Bone marrow (tissue), 2 donors: ENCODE measurements around the gene AOX1.
"Not testable (repeated sequence)": the region's sequence is repeated elsewhere in the genome, so short reads cannot be mapped to it uniquely, and the experiment has no call there.

Source experiments
- DNase-seq, 2 donors: peaks; one replicate each; lab custom pipeline; 2025; lab: John Stamatoyannopoulos, UW

The AOX1 gene

GRCh38 chr2:200665626-200666453, 80.0 kb downstream of the AOX1 start:
- DNase-seq: no peak

GRCh38 chr2:200667413-200667812, 81.6 kb downstream of the AOX1 start:
- DNase-seq: no peak

DNA sequence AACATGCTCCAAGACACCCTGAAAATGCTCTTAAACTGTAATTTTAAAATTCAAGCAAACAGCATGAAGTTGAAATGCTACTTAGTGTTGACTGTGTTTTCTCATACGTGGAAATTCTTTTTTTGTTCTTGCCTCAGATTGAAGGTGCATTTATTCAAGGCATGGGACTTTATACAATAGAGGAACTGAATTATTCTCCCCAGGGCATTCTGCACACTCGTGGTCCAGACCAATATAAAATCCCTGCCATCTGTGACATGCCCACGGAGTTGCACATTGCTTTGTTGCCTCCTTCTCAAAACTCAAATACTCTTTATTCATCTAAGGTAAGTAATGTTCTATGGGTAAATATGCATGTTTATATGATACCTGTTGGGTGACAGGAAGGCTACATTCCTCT, 82.7 kb downstream of the AOX1 start:
- no peak for DNase-seq

GRCh38 chr2:200669308-200669707, 83.5 kb downstream of the AOX1 start:
- no peak for DNase-seq

DNA sequence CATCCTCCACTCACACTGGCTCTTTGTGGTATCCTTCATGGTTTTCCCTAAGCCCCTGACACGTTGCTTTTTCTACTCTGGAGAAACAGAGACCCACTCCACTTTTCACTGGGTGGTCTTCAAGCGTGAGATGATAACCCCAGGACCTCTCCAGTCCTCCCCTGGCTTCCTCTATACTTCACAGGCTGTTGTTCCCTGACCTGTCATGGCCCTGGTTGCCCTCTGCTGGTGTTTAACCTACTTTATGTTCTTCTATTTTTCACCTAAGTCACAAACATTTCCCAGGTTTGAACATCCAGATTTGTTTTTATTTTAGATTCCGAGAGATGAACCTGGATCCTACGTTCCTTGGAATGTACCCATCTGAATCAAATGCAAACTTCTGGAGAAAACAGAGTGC, 84.5 kb downstream of the AOX1 start:
- no peak for DNase-seq

- DNase-seq: no peak
Observed at GRCh38 chr2:200670751-200671150, 84.9 kb downstream of the AOX1 start.

DNA sequence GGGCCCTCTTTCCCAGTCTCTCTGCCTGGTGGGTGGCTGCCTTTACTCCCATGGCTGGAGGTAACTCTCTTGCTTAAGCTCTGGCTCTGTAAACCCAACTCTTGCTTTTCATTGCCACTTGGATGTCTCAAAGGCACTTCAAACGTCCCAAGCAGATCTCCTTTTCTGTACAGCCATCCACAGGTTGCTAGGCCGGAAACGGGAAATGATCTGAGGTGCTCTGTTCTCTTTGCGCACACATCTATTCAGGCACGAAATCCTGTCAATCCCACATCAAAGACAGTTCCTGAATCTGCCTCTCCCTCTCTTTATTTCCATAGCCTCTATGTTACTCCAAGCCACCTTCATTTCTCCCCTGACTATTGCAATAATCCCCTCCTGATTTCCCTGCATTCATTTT, 87.4 kb downstream of the AOX1 start:
- no peak for DNase-seq

GRCh38 chr2:200674837-200675236, 89.0 kb downstream of the AOX1 start:
- no peak for DNase-seq

- no peak for DNase-seq
Observed at GRCh38 chr2:200677171-200677570, 91.4 kb downstream of the AOX1 start.

DNA sequence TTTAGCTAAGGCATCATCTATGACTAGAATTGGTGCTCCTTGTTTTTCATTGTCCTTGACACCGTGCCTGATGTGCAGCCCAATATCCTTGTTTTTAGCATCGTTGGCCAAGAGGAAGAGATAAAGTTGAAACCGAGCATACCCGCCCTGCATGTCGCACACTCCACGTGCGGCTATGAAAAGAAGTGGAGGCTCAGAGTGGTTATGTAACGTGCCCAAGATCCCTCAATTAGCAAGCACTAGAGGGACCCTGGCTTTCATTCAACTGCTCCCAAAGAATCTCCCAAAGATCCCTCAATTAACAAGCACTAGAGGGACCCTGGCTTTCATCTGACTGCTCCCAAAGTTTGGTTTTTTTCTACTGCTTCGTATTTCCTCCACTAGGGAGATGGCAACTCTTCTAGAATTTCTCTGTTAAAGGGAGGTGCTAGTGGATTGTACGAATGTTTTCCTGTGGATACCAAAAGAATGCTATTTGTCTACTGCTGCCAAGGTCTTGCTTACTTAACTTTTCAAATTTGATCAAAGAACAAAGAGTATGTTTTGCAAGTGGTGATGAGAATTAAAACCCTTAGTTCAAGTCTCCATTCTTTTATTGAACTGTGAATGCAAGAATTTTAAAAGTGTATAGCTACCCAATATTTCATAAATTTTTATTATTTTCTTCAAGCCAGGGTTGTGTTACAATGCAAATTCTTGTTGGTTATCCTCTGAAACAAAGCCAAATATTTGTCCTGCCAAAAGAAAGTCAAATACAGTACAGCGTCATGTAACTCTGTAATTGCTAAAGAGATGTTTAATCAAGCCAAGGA, 92.1 kb downstream of the AOX1 start:
- no peak for DNase-seq

DNA sequence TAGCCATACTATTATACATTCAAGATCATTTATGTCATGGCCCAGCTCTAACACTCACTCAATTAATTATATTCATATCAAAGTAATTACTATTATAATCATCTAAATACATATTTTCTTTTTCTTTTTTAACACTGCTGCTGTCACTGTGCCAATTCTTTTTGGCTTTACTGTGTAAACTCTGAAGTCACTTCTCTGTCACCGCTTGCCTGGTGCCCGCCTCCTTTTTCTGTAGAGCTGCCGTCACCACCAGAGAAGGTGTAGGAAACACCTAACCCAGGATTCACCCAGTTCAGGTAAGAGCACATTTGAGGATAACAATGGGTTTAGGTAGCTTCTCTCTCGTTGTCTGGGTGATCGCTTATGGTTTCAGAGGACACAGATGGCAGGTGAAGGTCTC, 93.3 kb downstream of the AOX1 start:
- no peak for DNase-seq

DNA sequence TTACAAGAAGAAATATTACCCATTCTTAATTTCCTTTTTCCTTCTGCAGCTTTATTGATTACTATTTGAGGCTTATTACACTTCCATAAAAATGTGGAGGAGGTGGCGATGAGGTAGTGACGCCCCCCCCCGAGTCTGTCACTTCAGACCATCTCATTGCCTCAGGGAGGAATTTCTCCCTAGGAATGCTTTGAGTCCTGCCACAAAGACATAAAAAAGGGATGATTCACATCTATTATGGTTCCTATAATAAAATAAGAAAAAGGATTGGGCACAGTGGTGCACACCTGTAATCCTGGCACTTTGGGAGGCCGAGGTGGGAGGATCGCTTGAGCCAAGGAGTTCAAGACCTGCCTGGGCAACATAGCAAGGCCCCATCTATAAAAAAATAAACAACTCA, 93.7 kb downstream of the AOX1 start:
- DNase-seq: no peak

DNA sequence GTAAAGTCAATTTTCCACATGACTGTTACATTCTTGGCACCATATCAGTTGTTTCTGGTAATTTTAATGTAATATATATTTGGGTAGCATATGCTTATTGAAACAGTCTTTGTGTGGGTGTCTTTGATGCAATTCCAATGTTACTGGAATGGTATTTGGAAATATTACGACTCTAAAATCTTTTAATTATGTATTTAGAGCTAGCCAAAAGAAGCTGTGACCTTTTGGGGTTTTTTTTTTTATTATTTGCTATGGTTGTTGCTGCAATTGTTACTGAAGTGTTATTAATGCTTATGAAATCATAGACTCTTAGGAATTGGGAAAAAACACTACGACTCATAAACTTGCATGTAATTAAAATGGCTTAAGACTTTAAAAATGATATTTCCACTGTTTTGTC, 95.9 kb downstream of the AOX1 start:
- no peak for DNase-seq

DNA sequence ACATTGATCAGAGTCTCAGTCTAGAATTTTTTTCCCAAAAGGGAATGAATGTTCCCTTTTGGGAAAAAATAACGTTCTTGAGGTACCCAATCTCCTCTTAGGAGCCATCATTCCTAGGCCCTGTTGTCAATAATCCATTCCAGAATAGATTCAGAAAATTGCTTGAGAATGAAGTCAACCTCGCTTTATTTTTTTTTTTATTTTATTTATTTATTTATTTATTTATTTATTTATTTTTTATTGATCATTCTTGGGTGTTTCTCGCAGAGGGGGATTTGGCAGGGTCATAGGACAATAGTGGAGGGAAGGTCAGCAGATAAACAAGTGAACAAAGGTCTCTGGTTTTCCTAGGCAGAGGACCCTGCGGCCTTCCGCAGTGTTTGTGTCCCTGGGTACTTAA, 96.6 kb downstream of the AOX1 start:
- not testable (repeated sequence) for DNase-seq

DNA sequence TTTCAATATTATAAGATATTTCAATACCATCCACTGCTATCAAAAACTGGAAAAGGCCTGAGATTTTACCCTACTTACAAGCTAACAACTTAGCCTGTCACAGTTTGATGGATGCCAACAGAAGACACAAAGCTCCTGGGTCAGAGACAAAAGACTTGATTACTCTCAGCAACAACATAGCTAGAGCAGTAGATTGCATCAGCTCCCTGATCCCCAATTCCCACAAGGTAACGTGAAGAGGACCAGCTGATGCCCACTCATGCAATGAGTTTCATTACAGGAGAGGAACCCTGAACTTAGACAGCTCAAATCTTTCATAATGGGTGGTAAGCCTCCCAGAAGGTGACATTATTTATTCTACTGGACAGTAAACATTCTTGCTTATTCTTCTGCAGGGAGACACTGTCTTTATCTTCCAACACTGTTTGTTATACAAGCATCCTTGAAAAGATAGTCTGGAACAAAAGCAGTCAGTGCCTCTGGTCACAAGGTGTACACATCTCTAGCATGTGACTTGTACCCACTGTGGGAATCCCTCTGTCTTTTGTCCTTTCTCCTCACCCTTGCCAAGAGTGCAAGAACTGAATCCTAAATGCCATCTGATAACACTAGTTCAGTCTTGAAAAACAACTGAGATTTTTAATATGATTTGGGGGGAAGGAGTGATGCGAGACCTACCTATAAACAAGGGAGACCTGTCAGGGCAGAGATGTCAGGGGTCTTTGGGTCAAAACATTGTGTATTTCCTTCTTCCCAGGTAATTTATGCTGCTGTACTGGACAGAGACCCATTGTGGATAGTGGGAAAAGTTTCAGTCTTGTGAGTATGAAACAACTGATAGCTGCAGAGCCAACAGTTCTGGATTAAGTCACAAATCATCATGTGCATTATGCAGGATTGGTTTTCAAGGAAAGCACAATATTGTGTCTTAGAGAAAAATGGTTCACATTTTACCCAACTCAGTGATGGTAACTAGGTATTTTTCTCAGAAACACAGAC, 102.4 kb downstream of the AOX1 start:
- no peak for DNase-seq

DNA sequence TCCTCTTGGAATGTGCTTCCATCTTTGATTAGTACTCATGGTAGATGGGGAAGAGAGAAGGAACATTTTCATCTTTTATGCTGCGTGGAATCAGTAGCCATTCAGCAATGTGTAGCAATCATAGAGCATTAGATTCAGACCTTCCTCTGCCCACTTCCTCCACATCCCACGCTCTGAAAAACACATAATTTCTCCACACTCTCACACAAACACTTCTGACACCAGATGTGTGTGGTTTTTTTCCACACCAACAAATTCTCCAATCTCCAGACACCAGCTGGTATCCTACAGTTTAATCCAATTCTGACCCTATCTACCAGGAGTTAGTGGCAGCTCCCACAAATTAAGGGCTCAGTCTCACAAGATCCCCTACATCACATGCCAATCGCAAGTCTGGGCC, 103.3 kb downstream of the AOX1 start:
- peak in 1 of 2 donors; percentile 83 for DNase-seq

DNA sequence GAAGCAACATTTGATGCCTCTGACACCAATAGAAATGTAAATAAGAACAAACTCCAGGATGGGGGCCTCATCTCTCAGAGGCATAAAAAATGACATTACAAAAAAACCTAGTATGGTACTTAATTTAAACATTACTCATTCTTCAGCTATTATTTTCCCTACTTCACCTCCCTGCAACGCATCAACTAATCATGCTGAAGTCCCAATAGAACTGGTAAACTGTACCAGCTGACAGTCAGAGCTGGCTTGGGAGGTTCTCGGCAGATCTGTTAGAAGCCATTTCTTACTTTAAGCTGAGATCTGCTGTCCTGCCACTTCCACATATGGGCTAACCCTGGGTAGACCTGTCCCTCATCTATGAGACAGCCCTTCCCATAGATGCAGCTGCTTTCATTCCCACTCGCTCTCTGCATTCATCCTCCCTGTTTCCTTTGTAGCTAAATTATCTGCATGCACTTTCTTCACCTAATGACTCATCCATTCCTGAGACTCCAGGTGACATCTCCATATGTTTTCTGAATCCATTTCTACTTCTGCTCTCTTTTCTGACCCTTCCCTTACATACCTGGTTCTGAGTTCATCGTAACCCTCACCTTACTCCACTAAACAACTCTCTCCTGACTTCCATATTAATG, 108.1 kb downstream of the AOX1 start:
- DNase-seq: peak in 1 of 2 donors; percentile 10

DNA sequence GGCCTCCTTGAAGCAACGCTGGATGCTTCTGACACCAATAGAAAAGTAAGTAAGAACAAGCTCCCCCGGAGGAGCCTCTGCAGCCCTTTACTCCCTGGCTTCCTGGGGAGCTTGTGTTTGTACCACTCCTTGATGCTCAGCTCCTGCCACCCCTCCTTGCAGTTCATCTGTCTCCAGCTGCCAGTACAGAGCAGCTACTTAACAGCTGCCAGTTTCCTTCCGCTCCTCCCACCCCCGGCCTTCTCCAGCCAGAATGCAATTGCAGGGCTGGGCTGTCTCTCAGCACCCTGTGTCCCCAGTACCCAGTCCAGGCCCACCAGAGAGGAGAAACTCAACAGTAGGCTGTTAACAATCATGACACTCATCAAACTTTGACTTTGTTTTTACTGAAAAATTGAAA, 109.4 kb downstream of the AOX1 start:
- peak in 1 of 2 donors; percentile 96 for DNase-seq

- DNase-seq: peak in 1 of 2 donors; percentile 96
Observed at GRCh38 chr2:200695601-200696000, 109.8 kb downstream of the AOX1 start.

DNA sequence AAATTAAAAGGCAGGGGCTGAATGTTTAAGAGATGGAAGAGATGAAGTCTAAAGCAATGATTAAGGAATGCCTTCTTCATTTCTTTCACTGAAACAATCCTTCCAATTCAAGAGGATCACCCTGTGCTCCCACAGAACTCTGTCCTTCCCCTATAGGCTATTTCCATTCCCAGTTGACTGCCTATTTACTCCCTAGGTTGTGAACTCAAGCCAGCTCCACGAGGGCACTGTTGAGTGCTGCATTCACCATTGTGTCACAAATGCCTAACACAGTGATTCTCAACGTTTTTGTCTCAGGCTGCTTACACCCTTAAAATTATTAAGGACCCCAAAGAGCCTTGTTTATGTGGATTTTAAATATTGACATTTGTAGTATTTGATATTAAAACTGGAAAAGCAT, 112.4 kb downstream of the AOX1 start:
- no peak for DNase-seq

DNA sequence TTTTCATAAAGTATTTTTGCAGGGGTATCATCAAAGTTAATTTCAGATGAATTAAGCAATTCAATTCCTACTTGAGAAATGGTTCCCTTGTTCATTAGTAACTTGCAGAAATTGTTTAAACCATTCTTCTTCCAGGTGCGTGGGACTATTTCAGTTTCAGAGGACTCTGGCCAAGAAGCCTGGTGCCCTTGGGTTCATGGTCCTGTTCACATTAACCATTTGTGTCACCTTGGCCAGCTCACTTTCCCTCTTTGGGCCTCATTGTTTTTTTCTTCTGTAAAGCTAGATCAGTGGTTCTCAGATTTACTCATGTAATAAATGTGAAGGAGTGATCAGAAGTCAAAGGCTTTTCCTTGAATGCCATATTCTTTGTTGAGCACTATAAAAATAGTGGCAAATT, 113.5 kb downstream of the AOX1 start:
- DNase-seq: no peak

DNA sequence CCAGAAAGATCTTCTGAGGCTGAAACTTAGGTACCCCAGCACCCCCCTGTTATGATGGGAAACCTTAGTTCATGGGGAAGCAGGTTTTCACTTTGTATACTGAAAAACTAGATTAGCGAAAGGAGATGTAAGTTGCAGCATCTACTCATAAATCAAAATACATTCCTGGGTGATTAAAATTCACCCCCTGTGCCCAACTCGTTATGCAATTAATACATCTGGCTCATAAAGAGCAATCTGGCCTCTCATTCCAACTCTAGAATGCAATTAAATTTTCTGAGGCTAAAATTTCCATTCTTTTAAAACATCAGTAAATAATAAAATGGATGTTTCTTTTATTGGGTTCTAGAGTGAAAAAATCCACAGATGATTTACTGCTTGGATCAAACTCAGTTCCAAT, 115.0 kb downstream of the AOX1 start:
- no peak for DNase-seq
